ENCODE results near the gene ST6GAL2.

Gene ST6GAL2

DNA sequence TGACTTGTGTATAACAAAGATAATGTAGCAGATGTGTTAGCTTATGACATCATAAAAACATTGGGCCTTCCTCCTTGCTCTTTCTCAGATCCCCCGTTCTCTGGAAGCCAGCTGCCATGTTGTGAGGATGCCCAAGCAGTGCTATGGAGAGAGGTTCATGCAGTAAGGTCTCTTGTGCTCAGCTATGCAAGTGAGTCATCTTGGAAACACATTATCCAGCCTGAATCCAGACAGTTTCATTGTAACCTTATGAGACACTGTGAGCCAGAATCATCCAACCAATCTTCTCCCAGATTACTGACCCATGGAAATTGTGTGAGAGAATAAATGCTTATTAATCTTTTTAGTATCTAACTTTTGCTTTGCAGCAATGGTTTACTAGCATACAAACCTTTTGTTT lies 60.8 kb downstream of the ST6GAL2 start:
- no peak for DNase-seq

GRCh38 chr2:106816974-106817373 lies 69.0 kb downstream of the ST6GAL2 start:
- DNase-seq = peak; percentile 1

GRCh38 chr2:106812841-106813240 lies 73.1 kb downstream of the ST6GAL2 start:
- DNase-seq = no peak

- no peak for DNase-seq
These were observed 73.6 kb downstream of the ST6GAL2 start for GRCh38 chr2:106812383-106812782.

DNA sequence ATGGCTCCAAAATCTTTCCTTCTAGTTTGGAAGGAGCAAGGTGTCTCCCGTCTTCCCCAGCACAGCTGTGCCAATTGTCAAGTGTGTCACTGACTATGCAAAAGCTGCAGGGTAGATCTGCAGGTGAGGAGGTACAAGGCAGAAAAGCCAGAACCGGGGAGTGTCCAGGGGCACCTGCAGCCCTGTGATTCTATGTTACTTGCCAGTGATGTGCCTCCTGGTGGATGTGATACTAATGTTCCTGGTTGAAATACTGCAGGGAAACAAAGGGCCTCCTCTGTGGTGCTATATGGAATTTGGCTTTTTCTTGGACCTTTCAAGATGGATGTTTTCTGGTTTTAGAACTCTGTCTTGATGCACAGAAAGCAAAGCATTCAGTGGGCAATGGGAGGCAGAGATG lies 80.3 kb downstream of the ST6GAL2 start:
- DNase-seq = no peak

DNA sequence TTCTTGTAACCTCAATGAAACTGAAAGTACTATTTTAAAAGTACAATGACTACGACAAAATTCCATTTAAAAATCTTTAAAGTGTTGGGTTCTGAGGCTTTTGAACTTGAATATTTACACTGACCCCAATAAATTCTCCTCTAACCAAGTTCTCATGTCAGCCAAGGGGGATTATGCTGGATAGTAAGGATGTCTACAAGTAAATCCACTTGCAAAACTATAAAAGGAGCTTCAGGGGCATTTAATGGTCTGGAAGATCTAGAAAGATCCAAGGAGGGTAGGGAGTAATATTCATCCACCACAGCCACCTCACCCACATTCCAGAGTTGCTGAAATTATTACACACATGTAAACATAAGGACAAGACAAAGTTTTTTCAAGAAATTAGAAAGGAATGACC lies 81.8 kb downstream of the ST6GAL2 start:
- DNase-seq = no peak

DNA sequence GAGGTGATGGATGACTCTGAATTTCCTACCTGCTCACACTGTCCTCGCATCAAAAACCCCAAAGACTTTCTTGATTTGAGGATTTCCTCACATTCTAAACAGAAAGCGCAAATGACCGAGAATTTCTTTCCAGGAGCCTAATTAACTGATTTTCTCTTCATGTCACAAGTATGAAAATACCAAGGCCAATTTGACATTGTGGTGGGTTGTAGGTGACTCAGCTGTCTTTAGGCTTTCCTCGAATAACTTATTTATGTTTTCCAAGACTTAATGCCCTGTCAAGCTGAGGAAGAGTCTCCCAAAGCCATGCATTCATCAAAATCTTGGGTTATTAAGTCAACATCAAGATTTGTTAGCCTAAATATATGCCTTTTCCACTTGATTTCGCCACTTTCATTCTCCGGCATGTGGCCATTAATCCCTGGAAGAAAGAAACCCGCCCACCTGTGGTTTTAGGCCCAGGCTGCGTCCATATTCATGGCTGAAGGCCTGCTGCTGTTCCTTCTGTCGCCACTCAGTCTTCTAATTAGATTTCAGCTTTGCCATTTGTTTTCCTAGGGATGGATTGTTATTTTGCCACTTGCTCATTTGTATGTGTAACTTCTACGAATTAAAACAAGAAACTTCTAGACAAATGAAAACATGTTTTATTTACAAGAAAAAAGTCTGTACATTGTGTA lies 84.9 kb downstream of the ST6GAL2 start:
- DNase-seq = no peak

- no peak for DNase-seq
These were observed 85.8 kb downstream of the ST6GAL2 start for GRCh38 chr2:106800180-106800579.

GRCh38 chr2:106798826-106799552 lies 87.0 kb downstream of the ST6GAL2 start:
- no peak for DNase-seq

GRCh38 chr2:106797494-106797893 lies 88.5 kb downstream of the ST6GAL2 start:
- DNase-seq = no peak

DNA sequence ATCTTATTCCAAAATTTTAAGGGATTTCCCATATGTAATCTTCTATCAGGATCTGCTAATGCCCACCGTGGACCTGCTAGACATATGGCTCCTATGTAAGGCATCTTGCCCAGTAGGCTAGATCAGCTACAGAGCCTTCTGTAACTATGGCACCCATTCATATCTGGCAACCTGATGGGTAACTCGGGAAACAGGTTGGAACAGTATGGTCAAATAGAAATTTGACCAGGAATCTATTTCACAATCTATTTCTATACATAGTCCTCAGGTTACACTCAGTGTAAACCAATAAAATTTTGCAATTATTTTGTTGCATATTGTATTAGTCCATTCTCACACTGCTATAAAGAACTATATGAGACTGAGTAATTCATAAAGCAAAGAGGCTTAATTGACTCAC lies 93.3 kb downstream of the ST6GAL2 start:
- no peak for DNase-seq

GRCh38 chr2:106789185-106789584 lies 96.8 kb downstream of the ST6GAL2 start:
- DNase-seq = no peak

DNA sequence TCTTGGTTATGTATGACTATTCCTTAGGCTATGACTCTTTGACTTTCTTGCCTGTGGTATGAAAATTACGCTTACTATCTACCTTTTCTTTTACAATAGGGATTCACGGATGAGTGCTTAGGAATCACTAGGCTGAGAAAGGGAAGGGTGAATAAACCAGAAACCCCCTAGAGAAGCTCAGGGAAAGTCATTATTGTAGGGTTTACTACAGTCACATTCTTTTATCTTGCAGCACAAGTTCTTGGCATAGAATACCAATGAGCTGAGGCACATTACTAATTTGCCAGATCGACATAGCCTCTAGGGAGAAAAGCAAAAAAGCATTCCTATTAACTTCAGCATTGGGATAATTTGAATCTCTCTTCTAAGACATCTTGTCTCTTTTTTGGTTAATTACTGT lies 103.3 kb downstream of the ST6GAL2 start:
- DNase-seq = no peak

- no peak for DNase-seq
These were observed 104.8 kb downstream of the ST6GAL2 start for GRCh38 chr2:106781196-106781595.

- no peak for DNase-seq
These were observed 114.2 kb downstream of the ST6GAL2 start for GRCh38 chr2:106771811-106772210.

DNA sequence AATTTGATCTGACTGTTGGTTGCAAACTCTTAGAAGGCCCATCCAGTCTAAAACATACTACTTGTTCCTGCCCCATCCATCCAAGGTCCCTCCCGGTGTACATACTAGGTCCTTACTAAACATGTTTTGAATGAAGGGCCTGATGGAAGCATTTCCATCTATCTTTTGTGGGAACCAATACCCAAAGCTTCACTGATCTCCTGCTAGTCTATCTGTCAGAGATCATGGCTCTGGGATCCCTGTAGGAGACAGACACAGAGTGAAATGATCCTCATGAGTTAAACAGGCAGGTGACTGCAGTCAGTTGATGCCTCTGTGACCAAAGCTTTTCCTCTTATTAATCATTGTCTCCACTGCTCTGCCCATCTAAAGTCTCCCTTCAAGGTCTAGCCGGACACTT lies 115.0 kb downstream of the ST6GAL2 start:
- no peak for DNase-seq

DNA sequence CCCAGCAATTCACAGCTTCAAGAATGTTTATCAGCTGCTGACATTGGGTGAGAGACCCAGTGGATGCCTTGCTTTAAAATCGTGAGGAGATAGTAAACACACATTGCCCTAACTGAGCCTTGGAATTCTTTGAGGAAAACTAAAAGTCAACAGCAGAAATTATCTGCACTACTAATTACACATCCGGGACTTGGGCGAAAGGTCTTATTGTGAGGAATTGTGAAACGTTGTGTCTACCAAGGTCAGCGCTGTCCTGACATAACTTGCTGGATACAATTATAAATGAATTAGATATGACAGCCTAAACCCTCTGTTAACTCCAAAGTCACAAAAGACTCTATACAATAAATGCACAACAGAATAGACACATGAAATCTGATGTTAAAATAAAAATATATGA lies 121.4 kb downstream of the ST6GAL2 start:
- no peak for DNase-seq

DNA sequence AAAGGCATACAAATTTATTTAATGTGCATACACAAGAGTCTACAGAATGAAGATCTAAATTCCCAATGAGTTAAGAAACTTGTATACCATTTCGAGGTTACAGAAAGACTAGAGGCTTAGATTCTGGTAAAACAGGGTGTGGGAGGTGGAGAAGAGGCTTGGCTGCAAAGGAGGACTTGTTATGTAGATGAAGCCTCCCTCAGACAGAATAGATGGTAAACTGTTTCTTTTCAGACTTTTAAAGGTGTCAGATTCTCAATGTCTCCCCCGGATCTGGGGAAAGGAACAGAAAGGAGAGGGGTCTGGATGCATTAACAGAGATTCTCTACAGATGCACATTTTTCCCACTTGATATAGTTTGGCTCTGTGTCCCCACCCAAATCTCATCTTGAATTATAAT lies 126.0 kb downstream of the ST6GAL2 start:
- no peak for DNase-seq

DNA sequence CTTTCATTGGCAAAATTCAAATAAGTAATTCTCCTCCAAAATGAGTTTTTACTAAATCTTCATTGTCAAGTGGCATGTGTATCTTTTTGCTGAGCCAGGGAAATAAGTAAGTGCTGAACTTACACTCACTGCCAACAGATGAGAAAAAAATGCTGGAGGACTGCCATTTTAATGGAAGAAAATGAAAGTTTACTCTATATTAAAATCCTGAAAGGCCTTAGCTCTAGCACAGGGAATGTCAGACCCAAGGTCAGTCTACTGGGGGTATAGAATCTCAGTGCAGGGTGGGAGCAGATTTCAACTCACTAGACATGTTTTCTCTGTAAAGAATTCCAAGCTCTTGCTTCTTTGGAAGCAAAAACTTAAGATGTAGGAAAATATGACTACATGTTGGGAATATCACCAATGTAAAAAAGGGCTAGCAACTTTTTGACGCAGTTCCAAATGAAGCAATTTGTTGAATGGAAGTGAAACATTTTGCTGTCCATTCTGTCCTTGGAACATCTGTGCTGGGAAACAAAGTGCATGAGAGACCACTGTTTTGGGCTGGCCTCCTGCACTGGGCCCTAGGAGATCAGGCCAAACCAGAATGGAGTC lies 127.0 kb downstream of the ST6GAL2 start:
- DNase-seq = no peak
